ENCODE data around the gene ARAP1.
"Not testable (repeated sequence)": the region's sequence is repeated elsewhere in the genome, so short reads cannot be mapped to it uniquely, and the experiment has no call there.

ARAP1 gene

GRCh38 chr11:72752088-72752914 lies at the start of gene ARAP1:
Gene ARAP1, minus strand, starts transcription at chr11:72752408. Its CDS starts 25,280 bp downstream, at chr11:72727128.
- no peak for FAIRE-seq

- no peak for FAIRE-seq
These were observed 47.2 kb upstream of the ARAP1 start for GRCh38 chr11:72799441-72799840.

GRCh38 chr11:72798361-72798760 lies 46.2 kb upstream of the ARAP1 start:
- no peak for FAIRE-seq

- FAIRE-seq = peak; percentile 90
These were observed 41.5 kb upstream of the ARAP1 start, which contains the start of gene STARD10 for GRCh38 chr11:72793425-72794367. Gene STARD10, minus strand, starts transcription at chr11:72794047. Its CDS starts 12,866 bp downstream, at chr11:72781181.

GRCh38 chr11:72793076-72793424 lies 40.8 kb upstream of the ARAP1 start:
- no peak for FAIRE-seq

GRCh38 chr11:72792437-72793021 lies 40.3 kb upstream of the ARAP1 start:
- no peak for FAIRE-seq

GRCh38 chr11:72791228-72791627 lies 39.0 kb upstream of the ARAP1 start:
- not testable (repeated sequence) for FAIRE-seq

GRCh38 chr11:72789493-72790131 lies 37.4 kb upstream of the ARAP1 start:
- no peak for FAIRE-seq

- no peak for FAIRE-seq
These were observed 36.0 kb upstream of the ARAP1 start for GRCh38 chr11:72788241-72788640.

- FAIRE-seq = no peak
These were observed 35.3 kb upstream of the ARAP1 start for GRCh38 chr11:72787216-72788104.

- FAIRE-seq = no peak
These were observed 34.4 kb upstream of the ARAP1 start for GRCh38 chr11:72786305-72787215.

GRCh38 chr11:72784662-72785061 lies 32.5 kb upstream of the ARAP1 start:
- FAIRE-seq = no peak

GRCh38 chr11:72783144-72783905 lies 31.1 kb upstream of the ARAP1 start:
- no peak for FAIRE-seq

- no peak for FAIRE-seq
These were observed 30.1 kb upstream of the ARAP1 start for GRCh38 chr11:72782081-72782920.

GRCh38 chr11:72781313-72782080 lies 29.3 kb upstream of the ARAP1 start:
- no peak for FAIRE-seq

- no peak for FAIRE-seq
These were observed 28.8 kb upstream of the ARAP1 start for GRCh38 chr11:72781063-72781312.

GRCh38 chr11:72780296-72781062 lies 28.3 kb upstream of the ARAP1 start:
- no peak for FAIRE-seq
